GM21576 (cell line): ENCODE results near the gene PBX1.
"Not testable (repeated sequence)": the region's sequence is repeated elsewhere in the genome, so short reads cannot be mapped to it uniquely, and the experiment has no call there.

Source experiments
- ATAC-seq: cut with Tn5 transposase; IDR thresholded peaks from one replicate; pipeline ENCODE4 v1.9.1; 2021; ENCODE audit warnings: mild to moderate bottlenecking, moderate library complexity; ENCODE audit not compliant: unreplicated experiment

PBX1 gene

GRCh38 chr1:164638492-164639202 lies 79.7 kb downstream of the PBX1 start:
- no peak for ATAC-seq

GRCh38 chr1:164640686-164641352 lies 81.8 kb downstream of the PBX1 start:
- ATAC-seq: no peak

DNA sequence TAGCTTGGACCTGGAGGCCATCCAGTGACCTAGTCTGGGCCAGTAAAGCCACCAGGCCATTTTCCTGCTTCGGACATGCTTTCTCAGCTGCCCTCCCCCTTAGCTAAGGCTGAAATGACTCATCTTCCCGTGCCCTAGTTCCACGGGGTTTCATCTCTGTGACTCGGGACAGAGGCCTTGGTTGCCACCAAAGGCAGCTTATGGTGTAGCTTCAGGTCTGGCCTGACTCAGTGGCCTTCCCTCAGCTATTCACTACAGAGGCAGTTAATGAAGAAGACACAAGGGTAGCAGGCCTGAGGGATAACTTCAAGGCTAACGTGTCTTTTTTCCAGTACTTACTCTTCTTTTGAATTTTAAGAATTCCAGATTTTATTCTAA lies 82.4 kb downstream of the PBX1 start:
- ATAC-seq: no peak

DNA sequence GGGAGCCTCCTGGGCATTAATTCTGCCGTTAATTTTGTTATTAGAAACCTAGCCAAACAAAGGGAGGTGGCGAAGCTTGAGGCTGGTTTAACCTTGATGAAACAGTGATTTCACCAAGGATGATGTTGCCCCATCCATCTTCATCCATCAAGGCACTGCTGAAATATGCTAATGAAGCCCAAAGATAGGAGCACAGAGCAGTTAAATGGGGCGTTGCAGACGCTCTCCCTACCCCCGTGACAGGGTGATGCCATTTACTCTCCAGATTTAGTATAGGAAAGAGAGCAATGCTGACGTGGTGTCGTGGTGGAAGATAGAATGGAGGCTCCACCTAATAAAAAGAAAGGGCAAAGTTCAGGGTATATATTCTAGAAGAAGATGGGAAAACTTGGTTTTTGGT lies 84.0 kb downstream of the PBX1 start:
- no peak for ATAC-seq

DNA sequence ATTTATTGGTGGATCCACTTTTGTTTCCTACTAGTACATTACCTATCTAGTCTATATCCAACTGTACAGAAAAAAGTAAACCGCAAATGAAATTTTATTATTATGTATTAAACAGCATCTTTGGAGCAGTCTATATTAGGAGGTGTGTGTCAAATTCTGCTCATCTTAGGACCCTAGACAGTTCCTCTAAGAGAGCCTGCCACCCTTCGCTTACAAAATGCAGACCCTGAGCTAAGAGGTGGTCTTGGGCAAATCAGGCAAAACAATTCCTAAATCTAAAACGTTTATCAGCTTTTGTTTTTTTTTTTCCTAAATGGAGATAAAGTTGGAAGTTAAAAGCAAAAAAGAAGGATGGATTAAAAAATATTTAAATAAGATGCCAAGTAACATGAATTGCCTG lies 85.3 kb downstream of the PBX1 start:
- ATAC-seq: no peak

DNA sequence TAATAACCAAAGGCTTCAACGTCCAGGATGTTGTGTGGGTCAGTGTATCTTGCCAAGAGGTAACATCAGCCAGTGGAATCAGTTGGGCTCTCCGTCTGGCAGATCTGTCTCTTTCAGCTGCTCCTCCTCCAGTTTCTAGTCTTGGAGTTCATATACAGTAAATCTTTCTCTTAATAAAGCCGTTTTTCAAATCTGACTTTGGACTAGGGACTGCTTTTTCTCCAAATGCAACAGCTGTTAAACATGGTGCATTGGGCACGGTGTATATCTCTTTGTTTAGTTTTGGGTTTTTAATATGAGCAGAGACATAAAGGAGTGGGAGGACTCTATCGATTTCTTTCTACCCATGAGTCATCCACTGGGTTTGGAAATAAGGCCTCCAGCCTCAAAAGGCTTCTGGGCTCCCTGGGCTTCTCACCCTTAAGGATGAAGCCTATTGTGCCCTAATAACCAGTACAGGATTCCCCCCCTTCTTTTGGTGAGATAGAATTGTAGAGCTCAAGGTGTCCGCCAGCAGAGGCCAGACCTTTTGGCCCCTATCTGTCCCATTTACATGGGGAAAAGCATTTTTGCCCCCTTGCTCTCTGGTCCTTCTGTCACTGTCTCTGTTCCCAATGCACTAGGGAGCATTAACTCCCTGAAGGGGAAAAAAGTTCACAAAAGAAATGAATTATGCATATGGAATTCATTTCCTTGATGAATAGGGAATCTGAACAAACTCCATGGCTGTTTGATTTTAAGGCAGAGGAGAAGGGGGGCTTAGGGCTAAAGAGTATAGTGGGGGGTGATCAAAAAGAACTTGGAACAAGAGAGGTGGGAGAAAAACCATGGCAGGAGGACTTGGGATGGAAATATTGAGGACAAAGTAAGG lies 86.0 kb downstream of the PBX1 start:
- ATAC-seq: no peak

DNA sequence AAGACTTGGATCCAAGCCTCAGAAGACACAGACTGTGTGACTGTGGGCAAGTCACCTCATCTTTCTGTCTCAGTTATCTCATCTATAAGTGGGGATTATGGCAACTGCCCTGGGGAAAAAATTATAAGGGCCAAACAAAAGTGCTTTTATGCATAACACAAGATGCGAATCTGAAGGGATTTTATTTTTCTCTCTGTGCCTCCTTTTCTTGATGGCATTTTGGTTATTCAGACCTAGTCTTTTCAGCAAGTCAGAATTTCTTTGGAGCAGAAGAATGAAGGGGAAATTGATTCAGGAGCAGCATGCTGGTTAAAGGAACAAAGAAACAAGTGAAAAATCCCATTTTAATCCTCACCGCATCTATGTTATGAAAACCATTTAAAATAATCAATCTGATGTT lies 86.9 kb downstream of the PBX1 start:
- no peak for ATAC-seq

DNA sequence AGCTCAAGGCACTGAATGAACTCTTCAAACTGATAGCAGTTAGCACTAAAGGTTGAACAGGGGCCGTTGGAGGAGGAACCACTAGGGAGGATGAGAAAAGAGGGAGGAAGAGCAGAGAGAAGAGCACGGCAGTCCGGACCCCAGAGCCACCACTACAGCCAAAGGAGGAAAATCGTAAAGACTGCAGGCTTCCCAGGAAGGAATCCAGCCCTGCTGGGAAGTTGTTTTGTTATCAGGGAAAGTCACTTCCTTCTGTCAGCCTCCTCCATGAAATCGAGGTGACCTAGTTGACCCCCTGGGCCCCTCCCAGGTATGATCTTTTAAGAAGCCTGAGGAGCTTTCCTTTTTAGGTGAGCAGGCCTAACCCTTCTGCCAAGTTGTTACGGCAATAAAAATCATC lies 88.2 kb downstream of the PBX1 start:
- no peak for ATAC-seq

- no peak for ATAC-seq
Observed at GRCh38 chr1:164648636-164649035, 89.7 kb downstream of the PBX1 start.

- ATAC-seq: no peak
Observed at GRCh38 chr1:164649146-164649545, 90.2 kb downstream of the PBX1 start.

DNA sequence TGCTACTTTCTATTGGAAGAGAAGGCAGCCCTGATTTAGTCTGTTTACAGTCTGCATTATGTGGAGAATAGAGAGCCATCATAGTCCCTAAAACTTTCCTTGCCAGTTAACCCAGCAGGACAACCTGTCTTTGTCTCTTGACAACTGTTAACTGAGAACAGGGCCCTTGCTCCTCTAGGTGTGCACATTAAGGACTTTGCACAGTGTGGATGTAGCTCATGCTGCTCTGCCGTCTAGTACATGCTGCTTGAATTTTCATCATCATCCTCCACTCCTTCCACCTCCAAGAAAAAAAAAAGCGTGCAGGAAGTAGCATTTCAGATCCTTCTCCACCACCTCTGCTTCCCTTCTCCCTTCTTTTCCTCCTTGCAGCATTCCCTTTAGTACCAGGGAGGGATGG lies 91.5 kb downstream of the PBX1 start:
- no peak for ATAC-seq

- no peak for ATAC-seq
Observed at GRCh38 chr1:164651351-164651951, 92.5 kb downstream of the PBX1 start.

DNA sequence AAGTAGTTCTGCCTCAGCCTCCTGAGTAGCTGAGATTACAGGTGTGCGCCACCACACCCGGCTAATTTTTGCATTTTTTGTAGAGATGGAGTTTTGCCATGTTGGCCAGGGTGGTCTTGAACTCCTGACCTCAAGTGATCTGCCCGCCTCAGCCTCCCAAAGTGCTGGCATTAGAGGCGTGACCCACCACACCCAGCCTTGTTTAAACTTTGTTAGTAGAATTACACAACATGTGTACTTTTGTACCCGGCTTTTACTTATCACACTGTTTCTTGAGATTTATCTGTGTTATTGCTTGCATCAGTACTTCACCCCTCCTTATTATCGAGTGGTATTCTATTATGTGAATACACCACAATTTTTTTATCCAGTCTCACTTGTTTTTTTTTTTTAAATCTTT lies 94.0 kb downstream of the PBX1 start:
- not testable (repeated sequence) for ATAC-seq

DNA sequence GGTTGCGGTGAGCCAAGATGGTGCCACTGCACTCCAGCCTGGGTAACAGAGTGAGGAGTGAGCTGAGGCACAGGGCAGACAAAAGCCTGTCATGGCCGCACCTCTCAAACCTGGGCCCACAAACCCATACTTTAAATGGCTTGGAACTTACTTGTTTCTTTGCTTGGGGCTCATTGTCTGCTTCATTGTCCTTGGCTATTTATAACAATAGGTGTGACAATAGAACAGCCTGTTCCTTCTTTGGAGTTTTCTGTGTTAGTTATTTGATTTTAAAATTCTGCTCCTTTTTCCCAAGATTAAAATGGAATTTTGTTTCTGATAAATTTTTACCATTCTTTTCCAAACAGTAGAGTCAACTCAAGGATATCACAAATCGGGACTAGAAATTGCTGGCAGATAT lies 94.7 kb downstream of the PBX1 start:
- no peak for ATAC-seq

- no peak for ATAC-seq
Observed at GRCh38 chr1:164654200-164654599, 95.2 kb downstream of the PBX1 start.

DNA sequence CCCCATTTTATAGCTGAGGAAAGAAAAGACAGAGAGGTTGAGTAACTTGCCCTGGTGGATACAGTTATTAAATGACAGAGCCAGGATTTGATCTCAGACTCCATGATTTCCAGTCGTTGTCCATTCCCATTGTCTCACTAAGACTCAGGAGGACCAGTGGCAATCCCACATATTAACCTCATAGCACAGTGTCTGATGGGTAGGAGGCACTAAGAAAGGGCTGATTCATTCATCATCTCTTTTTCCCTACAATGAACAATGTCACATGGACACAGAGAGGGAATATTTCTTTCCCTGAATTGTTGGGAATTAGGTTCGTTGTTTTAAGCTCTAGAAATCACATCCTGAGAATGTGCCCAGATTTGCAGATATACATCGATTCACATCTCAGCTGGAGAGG lies 99.9 kb downstream of the PBX1 start:
- ATAC-seq: no peak

- no peak for ATAC-seq
Observed at GRCh38 chr1:164659621-164660411, 100.8 kb downstream of the PBX1 start.

DNA sequence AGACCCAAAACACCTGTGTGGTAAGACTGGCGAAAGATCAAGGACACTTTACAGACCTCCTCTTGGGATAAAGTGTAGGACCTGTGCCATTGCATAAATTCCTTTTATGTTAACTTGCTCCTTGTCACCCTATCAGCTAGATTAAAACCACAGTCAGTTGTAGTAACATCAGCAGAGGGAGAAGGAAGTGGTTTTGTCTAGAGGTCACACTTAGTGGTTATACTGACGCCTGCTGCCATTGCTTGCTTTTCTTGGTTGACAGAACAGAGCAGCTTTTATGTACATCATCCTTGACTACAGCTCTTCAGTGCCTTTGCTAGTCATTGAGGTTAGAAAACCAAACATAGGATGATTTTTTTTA lies 101.4 kb downstream of the PBX1 start:
- no peak for ATAC-seq

GRCh38 chr1:164660775-164661174 lies 101.8 kb downstream of the PBX1 start:
- ATAC-seq: no peak

DNA sequence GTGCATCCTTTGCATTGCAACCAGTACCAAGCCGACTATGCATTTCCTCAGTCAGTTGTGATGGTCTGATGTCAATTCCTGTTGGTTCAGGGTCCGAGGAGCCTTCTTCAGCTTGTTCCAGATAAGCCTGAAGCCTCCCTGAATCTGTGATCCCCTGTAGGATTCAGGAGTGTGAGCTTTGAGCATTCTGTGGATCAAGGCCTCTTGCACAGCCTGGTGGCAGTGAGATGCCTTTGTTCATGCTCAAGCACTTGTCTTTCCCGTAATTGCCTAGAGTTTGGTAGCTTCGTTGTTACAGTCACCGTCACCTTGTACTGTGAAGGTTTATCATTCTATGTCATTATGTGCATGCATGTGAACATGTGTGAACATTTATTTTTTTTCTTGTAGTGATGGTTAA lies 103.5 kb downstream of the PBX1 start:
- no peak for ATAC-seq

DNA sequence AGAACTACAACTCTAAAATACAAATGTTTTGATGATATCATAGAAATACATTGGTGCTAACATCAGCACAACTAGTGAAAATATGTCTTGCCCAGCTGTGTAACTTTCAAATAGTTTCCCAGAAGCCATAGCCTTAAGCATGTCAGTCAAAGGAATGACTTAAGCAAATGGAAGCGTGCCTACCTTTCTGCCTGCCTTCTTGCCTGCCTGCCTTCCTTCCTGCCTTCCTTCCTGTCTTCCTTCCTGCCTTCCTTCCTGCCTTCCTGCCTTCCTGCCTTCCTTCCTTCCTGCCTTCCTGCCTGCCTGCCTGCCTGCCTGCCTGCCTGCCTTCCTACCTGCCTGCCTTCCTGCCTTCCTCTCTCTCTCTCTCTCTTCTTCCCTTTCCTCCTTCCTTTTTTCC lies 104.0 kb downstream of the PBX1 start:
- no peak for ATAC-seq
